ENCODE results near the gene MEG3.

Gene MEG3

DNA sequence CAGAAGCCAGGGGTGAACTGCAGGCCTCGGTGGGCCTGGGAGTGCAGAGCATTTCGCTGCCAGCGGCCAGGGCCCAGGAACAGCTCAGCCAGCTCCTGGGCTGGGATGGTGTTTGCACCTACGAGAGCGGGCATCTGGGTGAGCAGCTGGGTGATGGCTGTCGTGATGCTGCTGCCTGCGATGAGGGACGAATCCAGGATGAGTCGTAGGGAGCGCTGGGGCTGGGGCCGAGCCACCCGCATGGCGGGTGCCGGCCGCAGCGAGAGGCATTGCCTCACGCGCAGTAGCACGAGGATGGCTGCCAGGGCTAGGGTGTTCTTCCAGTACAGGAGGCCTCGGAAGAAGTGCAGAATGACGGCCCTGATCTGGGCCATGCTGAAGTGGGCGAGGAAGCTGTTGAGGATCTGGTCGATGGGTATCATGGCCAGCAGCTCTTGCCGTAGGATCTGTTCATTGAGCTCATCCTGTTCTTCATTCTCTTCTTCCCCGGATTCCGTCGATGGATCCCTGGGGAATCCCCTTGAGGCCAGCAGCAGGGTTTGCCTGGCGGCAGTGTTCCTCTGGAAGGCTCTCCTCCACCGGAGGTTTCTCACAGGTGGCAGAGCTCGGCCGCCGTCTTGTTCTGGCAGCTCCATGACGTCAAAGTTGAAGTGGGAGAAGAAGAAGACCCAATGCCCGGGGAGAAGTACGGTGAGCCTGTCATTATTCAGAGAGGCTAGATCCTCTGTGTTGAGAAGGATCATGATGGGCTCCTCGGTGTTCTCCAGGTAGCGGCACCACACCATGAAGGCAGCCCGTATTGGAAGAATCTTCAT is 55.5 kb downstream of the MEG3 start:
- DNase-seq (ENCODE audit: low spot score), result no peak

DNA sequence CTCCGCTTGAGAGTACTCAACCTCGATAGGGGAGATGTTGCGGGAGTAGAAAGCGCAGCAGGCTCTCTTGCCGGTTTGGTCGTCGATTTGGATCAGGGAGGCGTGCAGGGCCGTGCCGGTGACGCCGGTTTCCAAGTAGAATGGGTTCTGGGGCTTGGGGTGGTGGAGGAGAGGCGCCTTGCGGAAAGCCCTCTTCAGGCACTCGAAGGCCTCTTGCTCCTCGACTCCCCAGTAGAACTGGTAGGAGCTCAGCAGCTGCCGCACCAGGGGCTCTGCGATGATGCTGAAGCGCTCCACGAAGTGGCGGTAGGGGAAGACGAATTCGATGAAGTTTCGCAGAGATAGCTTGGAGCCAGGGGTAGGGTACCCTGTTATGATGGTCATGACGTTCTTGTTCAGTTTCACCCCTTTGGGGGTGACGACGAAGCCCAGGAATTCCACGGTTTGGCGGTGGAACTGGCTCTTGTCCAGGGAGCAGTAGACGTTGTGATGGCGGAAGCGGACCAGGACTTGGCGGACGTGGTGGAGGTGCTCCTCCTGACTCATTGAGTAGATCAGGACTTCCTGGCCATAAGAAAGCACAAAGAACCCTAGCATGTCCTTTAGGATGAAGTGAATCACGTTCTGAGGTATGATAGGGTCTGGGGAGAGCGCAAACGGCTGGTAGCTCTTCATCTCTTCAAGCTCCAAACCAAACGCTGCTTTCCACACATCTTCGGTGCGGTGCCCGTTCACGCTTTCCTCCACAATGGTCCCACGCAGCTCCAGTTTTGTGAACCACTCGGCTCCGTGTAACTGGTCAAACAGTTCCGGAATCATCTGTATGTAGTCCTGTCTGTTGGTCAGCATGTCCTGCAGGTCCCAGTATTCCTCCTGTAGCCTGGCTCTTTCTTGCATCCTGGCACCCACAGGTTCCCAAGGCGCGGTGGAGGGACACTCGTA is 56.4 kb downstream of the MEG3 start:
- DNase-seq (ENCODE audit: low spot score), result no peak

DNA sequence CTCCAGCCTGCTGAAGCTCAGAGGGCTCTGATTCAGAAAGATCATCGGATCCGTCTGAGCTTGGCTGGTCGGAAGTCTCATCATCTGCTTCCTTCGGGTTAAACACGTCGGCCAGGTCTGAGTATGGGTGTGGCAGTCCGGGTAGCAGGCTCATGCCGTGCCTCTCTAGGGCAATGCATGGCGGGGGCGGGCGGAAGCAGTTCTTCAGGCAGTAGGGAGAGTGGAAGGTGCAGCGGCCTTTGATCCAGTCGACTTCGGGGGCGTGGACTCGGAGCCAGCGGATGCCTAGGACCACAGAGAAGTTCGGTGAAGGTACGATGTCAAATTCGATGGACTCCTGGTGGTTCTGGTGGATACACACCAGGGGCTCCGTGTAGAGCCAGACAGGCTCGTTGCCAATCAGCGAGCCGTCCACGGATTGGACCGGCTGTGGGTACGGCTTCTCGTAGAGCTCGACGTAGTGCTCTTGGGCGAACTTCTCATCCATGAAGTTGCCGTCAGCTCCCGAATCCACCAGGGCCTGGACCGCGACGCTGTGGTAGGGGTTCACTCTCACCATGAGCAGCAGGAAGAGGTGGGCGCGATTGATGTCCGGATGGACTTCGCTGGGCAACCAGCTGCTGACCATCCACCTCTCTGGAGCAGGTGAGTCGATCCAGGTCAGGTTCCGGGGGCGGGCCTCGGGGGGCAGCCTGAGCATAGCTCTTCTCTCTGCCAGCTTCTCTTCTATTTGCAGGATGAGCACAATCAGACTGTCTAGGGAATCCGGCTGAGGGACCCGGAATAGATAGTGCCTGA is 57.3 kb downstream of the MEG3 start:
- DNase-seq (ENCODE audit: low spot score), result no peak

DNA sequence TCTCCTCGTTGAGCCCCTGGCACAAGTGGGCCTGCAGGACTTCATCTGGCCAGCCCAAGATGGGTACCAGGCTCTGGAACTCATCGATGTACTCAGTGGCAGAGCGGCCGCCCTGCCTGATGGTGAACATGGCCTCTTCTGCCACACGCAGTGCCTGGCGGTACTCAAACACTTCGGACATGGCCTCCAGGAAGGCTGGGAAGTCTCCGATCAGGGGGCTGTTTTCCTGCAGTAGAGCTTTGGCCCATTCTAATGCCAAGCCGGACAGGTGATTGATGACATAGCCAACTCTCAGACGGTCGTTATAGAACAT is 57.8 kb downstream of the MEG3 start:
- DNase-seq (ENCODE audit: low spot score), result no peak

DNA sequence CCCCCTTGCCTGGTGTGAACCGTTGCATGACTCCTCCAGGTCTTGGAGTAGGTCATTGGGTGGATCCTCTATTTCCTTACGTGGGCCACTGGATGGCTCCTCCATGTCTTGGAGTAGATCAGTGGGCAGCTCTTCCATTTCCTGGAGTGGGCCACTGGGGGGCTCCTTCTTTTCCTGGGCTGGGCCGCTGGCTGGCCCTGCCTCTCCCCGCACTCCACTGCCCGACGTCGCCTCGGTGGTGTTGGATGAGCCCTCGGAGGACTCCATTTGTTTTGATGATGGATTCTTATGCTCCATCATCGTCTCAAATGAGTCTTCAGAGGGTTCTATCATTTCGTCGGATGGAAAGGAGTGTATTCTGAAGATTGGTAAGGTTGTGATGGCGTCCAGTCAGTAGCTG is 58.5 kb downstream of the MEG3 start:
- DNase-seq (ENCODE audit: low spot score), result no peak

DNA sequence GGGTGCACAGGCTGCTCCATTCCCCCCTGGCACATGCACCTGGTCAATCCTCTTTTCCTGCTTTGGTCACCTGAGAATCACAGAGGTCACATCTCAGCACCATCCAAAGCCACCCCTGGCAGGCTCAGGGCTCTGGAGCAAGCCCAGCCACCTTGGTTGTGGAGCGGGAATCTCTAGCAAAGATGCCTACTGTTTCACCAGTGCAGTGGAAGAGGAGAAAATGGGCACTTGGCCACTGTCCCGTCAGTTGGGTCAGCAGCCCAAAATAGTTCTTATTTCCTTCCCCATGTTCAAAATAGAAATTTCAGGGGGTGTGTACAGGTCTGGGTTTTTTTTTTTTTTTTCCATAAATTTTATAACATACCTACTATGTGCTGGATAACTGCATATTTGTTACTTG is 59.3 kb downstream of the MEG3 start:
- no peak for DNase-seq (ENCODE audit: low spot score)

DNA sequence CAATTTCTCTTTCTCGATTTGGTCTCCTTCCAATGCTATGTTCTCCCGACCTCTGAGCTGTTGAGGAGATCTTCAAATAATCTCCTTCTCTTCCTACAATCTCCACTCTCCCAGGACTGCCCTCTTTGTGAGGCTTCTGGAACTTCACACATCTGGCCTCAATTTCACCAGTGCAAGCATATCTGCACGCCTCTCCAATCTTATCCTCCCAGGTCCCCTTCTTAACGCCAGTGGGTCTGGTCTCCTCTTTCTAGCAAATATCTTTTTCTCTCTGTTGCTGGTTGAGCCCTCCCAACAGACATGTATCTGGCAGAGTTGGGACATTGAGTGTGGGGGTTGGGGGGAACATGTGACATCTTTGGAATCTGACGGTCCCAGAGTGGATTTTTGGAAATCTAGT is 59.7 kb downstream of the MEG3 start:
- no peak for DNase-seq (ENCODE audit: low spot score)

DNA sequence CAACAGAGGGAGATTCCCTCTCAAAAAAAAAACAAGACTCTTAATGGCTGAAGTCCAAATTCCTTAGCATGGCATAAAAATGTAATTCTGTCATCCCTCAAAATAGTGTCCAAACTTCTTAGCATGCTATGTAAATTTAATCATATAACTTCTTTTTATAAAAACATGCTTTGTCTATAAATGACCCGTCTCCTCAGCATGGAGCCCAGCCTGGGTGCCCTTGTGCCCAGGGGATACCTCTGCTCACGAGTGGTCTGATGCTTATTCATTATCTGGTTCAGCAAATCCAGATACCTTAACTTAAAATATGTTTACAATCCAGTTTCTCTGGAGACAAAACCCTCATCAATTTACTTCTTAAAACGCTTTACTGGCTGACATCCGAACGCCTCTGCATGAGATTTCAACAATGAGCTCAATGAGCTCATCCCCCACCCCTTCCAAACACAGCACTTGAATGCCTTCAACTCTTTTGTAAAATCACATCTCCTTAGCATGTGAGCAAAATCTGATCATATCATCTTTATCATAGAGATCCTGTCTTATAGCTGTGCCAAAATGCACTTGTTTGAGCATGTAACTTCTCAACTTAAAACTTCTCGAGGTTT is 61.9 kb downstream of the MEG3 start:
- DNase-seq (ENCODE audit: low spot score), result no peak

DNA sequence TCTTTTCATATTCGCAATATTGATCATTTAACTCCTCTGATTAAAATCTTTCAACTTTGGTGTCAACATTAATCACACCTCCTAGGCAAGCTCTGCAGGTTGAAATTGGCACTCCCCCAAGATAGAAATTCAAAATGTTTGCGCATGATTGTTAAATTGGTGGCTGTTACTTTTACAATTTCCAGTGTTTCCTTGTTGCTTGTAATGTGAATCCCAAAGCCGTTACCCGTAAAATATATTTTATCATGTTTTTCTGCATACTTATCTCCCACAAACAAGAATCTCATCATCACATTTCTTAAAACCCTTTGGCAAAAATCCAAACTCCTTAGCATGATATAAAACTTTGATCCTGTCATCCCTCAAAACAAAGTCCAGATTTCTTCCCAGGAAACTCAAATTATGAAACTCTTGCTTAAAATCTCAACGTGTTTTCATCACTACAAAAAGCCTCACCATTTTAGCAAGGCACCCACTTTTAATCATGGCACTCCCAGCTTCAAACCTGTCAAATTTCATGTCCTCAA is 62.9 kb downstream of the MEG3 start:
- no peak for DNase-seq (ENCODE audit: low spot score)

DNA sequence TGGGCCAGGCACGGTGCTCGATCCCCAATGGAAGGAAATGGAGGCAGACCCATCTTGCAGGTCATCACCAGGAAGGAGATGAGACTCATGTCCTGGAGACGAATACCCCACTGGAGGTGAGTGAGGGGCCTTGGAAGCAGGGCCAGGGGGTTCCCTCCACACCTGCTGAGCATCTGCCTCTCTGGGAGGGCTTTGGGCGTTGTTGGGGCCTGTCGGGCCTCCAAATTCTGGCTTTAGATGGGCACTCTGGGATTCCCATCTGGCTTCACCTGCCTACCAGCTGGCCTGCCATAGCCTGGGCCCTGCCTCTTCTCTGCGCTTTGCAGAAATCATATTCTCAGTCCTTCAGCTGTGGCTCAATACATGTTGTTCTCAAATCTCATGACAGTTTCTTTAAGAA is 63.7 kb downstream of the MEG3 start:
- DNase-seq (ENCODE audit: low spot score), result no peak

DNA sequence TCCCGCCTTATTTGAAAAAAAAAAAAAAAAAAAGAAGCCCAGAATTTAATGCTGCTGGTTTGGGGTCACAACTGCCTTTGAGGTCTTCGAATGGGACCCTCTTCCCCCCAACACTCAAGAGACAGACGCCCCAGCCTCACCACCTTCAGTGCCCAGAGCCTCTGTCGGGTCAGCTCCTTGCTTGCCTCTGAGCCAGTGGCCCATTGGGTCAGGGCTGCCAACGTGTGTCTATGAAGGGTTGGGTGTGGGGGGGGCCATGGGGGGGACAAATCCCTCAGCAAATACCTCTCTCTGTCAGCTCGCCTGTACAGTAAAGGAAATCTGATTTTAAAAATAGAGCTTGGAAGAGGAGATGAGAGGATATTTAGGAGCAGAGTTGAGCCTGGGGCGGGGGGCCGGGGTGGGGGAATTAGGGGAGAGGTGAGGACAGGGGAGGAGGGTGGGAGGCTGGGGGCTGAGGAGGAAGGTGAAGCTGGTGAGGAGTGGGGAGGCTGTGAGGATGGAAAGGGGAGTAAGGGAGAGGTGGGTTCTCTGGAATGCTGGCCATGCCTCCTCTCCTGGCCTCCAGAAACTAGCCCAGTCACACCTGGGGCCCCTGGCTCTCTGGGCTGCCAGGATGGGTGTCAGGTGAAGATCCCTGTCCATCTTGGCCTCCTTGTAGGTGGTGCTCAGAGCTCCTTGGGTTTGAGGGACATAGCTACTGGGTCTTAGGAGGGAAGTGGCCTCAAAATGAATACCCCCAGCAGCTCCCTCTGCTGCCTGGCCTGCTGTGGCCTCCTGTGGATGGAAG is 64.3 kb downstream of the MEG3 start:
- DNase-seq (ENCODE audit: low spot score), result no peak

DNA sequence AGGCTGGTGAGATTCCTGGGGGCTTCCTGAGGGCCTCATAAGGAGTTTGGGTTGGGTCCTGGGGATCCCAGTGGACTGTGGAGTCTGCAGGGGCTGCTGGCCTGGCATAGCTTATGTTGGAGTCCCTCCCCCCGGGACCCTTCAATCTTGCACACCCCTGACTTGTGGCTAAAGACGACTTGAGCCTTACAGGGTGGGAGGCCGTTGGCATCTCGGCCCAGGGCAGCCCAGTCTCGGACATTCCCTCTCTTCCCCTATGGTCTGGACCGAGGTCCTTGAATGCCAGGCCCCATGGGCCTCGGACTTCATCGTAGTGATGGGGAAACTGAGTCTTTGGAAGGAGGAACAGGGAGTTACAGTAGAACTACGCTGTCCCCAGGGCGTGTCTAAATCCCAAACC is 65.1 kb downstream of the MEG3 start:
- DNase-seq (ENCODE audit: low spot score), result no peak

DNA sequence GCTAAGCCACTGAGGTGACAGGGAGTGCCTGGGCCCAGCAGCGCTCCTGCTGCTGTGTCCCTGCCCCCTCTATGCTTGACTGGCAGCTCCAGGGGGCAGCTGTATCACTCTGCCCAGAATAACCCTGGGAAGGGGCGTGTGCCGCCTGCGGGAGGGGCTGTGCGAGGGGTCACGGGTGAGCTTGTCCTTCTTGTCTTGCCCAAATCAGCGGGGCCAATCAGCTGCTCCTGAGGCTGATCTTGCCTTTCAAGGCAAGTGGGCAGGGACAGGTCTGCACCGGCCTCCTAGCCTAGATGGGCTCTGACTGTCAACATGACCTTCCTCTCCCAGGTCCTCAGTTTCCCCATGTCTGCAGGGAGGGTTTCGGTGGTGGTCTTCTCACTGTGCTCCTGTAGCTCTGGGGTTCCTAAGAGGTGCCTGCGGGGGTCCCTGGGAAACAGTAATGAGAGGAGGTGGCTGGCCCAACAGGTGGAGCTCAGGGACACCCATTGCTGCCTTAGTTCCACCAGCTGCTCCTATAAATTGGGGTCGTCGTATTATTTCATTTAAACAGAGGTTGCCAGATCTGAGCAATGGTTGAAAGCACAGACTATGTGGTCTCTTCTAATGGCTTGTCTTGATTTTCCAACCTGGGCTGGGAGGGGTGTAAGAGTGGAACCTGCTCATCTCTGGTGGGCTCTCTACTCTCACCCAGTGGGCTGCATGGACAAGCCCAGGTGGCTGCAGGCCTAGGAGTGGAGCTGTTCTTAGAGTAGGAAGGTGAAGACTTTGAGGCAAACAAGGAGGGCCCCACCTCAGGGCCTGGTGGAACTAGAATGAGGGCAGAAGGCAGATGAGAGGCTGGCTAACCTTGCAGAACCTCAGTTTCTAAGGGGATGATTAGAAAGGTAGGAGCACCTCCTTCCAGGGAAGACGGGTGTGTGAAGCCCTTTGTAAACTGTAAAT is 65.9 kb downstream of the MEG3 start:
- DNase-seq (ENCODE audit: low spot score), result no peak

DNA sequence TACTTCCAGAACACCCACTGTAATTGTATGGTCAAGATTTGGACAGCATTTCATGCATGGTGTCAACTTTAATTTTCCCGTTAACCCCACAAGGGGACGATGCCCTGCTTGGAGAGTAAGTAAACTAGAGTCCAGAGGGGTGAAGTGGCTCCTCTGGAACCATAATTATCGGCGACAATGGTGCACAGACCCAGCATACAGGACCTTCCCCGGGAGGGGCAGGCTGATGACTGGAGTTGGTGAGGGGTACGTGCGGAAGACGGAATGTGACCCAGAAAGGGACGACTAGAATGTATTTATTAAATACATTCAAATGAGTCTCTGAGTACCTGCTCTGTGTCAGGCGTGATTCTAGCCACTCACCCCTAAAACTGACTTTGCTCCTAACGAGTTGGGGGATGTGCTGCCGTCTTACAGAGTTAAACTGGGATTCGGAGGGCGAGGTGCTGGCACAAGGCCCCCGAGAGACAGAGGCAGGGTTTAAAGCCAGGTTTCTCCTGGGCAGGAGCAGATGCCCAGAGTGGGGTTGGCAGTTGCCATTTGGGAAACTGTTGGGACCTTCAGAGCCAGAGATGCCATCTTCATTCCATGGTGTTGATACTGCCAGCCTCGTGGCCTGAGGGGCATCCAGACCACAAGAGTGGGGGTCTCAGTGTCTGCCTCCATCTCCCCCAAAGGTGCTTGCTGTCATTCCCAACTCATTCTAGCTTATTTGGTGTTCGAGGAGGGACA is 66.7 kb downstream of the MEG3 start:
- DNase-seq (ENCODE audit: low spot score), result no peak

DNA sequence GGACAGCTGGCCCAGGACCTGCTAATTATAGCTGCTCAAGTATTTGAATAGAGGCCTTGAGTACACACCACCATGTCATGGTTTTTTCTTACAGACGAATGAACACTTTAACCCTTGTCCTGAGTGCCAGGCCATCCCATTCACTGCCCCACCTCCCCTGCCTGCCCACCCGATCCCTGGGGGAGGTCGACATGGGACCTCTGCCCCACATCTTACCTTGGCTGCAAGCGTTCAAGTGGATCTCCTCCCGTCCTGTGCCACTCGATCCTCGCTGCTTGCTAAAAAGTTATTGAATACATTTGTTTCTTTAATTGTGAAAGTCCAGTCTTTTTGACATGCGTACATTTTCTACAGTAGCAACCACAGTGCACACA is 67.3 kb downstream of the MEG3 start:
- DNase-seq (ENCODE audit: low spot score), result no peak

DNA sequence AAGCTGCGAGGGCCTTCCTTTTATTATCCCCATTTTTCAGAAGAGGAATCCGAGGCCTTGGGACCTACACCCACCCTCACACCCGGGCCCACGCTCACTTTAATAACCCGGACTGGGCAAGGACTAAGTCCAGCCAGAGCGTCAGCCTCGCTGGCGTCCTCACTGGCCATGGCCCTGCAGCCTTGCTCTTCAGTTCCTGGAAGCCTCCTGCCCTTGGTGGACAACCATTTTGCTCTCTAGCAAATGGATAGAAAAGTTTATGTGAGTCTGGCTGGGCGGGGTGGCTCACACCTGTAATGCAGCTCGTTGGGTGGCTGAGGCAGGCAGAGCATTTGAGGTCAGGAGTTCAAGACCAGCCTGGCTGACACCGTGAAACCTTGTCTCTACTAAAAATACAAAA is 67.8 kb downstream of the MEG3 start:
- no peak for DNase-seq (ENCODE audit: low spot score)

DNA sequence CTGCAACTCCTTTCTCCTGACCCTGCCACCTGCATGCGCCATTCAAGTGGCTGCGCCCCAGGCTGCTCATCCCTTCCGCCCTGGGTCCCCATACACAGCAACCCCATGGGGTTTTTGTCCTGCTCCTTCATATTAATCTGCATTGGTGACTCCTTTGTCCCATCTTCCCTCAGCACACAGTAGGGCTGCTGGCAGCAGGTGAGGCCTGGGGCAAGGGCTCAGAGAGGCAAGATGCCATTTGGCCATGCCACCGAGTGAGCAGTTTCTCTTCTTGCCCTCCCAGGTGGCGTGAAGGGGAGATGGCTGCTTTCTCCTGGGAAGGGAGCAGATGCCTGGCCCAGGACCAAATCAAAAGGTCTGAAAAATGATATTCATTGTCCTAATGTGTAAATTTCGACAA is 68.5 kb downstream of the MEG3 start:
- DNase-seq (ENCODE audit: low spot score), result no peak

DNA sequence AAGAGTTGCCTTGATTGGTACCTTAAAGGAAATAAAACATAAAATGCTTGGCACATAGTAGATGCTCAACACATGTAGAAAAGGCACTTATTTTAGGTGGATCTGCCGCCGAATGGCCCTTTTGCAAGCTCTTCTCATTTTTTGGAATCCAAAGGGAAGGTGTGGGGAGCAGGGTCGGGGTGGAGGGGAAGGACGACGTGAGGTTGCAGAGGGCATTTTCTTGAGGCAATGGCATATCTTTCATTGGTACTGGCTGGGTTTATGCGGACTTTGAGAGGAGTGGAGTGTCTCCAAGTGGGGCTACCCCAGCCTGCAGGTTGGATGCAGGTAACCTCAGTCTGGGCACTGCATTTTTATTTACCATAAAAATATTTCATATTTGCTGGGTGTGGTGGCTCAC is 69.5 kb downstream of the MEG3 start:
- no peak for DNase-seq (ENCODE audit: low spot score)

DNA sequence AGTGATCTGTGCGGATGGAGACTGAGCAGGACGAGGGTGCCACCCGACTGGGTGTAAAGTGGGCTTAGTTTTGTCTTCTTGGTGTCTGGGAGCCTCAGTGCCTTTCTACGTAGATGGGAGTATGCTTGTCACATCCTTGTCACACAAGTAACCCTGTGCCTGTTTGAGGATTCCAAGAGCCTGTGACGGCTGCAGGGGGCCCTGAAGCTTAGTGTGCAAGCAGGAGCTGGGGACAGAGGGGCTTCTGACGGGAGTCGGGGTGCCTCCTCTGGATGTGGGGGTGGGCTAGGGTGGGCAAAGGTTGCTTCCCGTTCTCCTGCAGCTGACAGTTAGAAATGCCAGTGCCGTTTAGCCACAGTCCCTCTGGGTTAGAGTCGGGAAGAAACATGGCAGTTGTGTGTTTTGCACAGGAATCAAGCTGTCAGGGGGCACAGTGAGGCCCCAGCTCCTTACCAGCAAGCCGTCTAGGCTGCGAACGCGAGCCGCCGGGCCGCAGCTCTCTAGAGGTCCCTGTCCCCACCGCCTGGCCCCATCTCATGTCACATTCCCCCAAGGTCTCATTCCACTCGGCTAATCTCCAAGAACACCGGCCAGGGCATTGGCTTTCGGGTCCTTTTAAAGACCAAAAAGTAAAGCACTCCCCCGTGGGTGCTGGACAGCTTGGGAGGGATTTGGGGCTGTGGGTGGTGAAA is 70.6 kb downstream of the MEG3 start:
- DNase-seq (ENCODE audit: low spot score), result no peak

Measured in iPS-NIHi11 (cell line).